ENCODE measurements around the gene RAPH1. TPM values are rescaled to one million over a fixed set of nuclear protein-coding genes. Genes with fewer than 3 reads are reported as not detected.

The RAPH1 gene
- total and polyA plus RNA-seq, 2 experiments from 2014 or later, result 5.0 to 36.2 TPM

DNA sequence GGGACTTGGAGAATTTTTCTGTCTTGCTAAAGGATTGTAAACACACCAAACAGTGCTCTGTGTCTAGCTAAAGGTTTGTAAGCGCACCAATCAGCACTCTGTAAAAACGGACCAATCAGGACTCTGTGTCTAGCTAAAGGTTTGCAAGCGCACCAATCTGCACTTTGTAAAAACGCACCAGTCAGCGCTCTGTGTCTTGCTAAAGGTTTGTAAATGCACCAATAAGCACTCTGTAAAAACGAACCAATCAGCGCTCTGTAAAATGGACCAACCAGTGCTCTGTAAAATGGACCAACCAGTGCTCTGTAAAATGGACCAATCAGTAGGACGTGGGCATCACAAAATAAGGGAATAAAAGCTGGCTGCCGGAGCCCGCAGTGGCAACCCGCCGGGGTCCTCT lies 190.4 kb downstream of the RAPH1 start (continued):
- TF ChIP-seq ZNF462 (CRISPR knock-in tag; IDR thresholded peaks at IDR 0.05) (no peak), CREB1 (CRISPR knock-in tag; IDR thresholded peaks at IDR 0.05; ENCODE audit: low read depth) (no peak), CTCF (conservative IDR thresholded peaks at IDR 0.05; ENCODE audit: low read depth in 2 of 2) (no peak), REST (IDR thresholded peaks at IDR 0.05; ENCODE audit: unreplicated experiment) (no peak)

Other genes with a start within 250 kb of the RAPH1 start
- 94.3 and 114 TPM in 2 replicates for gene ABI2, start 206.9 kb downstream of the RAPH1 start, total RNA-seq (2014; rRNA removed; shearing (Covaris generic))
- 37.2 and 46.5 TPM in 2 replicates for gene ABI2, start 206.9 kb downstream of the RAPH1 start, polyA plus RNA-seq (2016; fragmentation: Nextera tagmentation; extraction: Ambion mirVana)
- gene CD28, start 171.3 kb upstream of the RAPH1 start, total RNA-seq (2014; rRNA removed; shearing (Covaris generic)), result not detected in 2 replicates
- not detected in 2 replicates for gene CD28, start 171.3 kb upstream of the RAPH1 start, polyA plus RNA-seq (2016; fragmentation: Nextera tagmentation; extraction: Ambion mirVana)

All from GM23338 (cell line).